ENCODE results near the gene CDC25A. TPM values are rescaled to one million over a fixed set of nuclear protein-coding genes. Genes with fewer than 3 reads are reported as not detected.

CDC25A gene
- total RNA-seq, 4 donors from 2014 or later, result 0.33 to 1.3 (median 0.97) TPM; not detected in 1

GRCh38 chr3:48151807-48152427, 36.3 kb downstream of the CDC25A start:
- DNase-seq (ENCODE audit: extremely low spot score), result no peak
- Histone ChIP-seq H3K9me3 (no peaks in the 10 kb centered on the region), H3K4me3 (no peak overlapping the region), H3K36me3 (no peaks in the 10 kb centered on the region), H3K27ac (replicated peaks in 1 of 4) (peak overlapping the region in 2 of 4 donors; percentile 28 to 41), H3K27me3 (no peaks in the 10 kb centered on the region), H3K4me1 (peaks cover 9 to 16% (median 15%) of the 10 kb centered on the region in 4 donors)
- WGBS, result 65% methylated on average over 8 of the region's 8 CpGs
- intact Hi-C loops (cut with DNase I), result loop anchor here (5.0 kb wide), 2 partner anchors 160 to 315 kb away; no protein-coding TSS in a partner anchor
- TF ChIP-seq POLR2AphosphoS5 (IDR thresholded peaks at IDR 0.05) (no peak), POLR2A (IDR thresholded peaks at IDR 0.05; ENCODE audit: low read depth) (no peak), CTCF (IDR thresholded peaks at IDR 0.05) (no peak), EP300 (IDR thresholded peaks at IDR 0.05) (no peak)

- H3K27me3 ChIP-seq, result no peaks in the 10 kb centered on the region
- 37% methylated on average over 8 of the region's 8 CpGs for WGBS
- H3K4me1 ChIP-seq, result peaks cover 9 to 16% (median 15%) of the 10 kb centered on the region in 4 donors
- H3K27ac ChIP-seq (replicated peaks in 1 of 4), result peak overlapping the region in 3 of 4 donors; percentile 15 to 41 (median 31)
- H3K36me3 ChIP-seq, result no peaks in the 10 kb centered on the region
- TF ChIP-seq EP300 (IDR thresholded peaks at IDR 0.05), result no peak
- peak; percentile 76 to 89 (median 86) for TF ChIP-seq CTCF (IDR thresholded peaks at IDR 0.05)
- no peak for TF ChIP-seq POLR2A (IDR thresholded peaks at IDR 0.05; ENCODE audit: low read depth)
- TF ChIP-seq POLR2AphosphoS5 (IDR thresholded peaks at IDR 0.05), result peak in 1 of 2 donors; percentile 36
- intact Hi-C loops (cut with DNase I), result loop anchor here (5.0 kb wide), 2 partner anchors 159 to 314 kb away; no protein-coding TSS in a partner anchor
- H3K4me3 ChIP-seq, result no peak overlapping the region
- no peak for DNase-seq (ENCODE audit: extremely low spot score)
- H3K9me3 ChIP-seq, result no peaks in the 10 kb centered on the region
Observed at GRCh38 chr3:48151058-48151806, 37.0 kb downstream of the CDC25A start.

- Histone ChIP-seq H3K4me3 (no peak overlapping the region), H3K4me1 (peaks cover 0 to 11% (median 8%) of the 10 kb centered on the region in 4 donors), H3K27ac (replicated peaks in 1 of 4) (no peak overlapping the region), H3K36me3 (no peaks in the 10 kb centered on the region), H3K27me3 (no peaks in the 10 kb centered on the region), H3K9me3 (no peaks in the 10 kb centered on the region)
- TF ChIP-seq POLR2A (IDR thresholded peaks at IDR 0.05; ENCODE audit: low read depth), result no peak
- no peak for TF ChIP-seq CTCF (IDR thresholded peaks at IDR 0.05)
- no peak for TF ChIP-seq EP300 (IDR thresholded peaks at IDR 0.05)
- TF ChIP-seq POLR2AphosphoS5 (IDR thresholded peaks at IDR 0.05), result no peak
- intact Hi-C loops (cut with DNase I), result no loop called here
- DNase-seq (ENCODE audit: extremely low spot score), result no peak
- 81% methylated on average over 3 of the region's 5 CpGs for WGBS
Observed at GRCh38 chr3:48143992-48144391, 44.2 kb downstream of the CDC25A start.

- intact Hi-C loops (cut with DNase I), result no loop called here
- TF ChIP-seq POLR2AphosphoS5 (IDR thresholded peaks at IDR 0.05) (no peak), CTCF (IDR thresholded peaks at IDR 0.05) (no peak), POLR2A (IDR thresholded peaks at IDR 0.05; ENCODE audit: low read depth) (no peak), EP300 (IDR thresholded peaks at IDR 0.05) (no peak)
Observed at GRCh38 chr3:48143567-48143966, 44.6 kb downstream of the CDC25A start.

More at GRCh38 chr3:48143567-48143966, 44.6 kb downstream of the CDC25A start:
- Histone ChIP-seq H3K9me3 (no peaks in the 10 kb centered on the region), H3K36me3 (no peaks in the 10 kb centered on the region), H3K27ac (replicated peaks in 1 of 4) (no peak overlapping the region), H3K27me3 (no peaks in the 10 kb centered on the region), H3K4me3 (no peak overlapping the region), H3K4me1 (peaks cover 0 to 11% (median 8%) of the 10 kb centered on the region in 4 donors)
- 78% methylated on average over 3 of the region's 3 CpGs for WGBS
- DNase-seq (ENCODE audit: extremely low spot score), result no peak
